ENCODE results near the gene ATP8B3. TPM values are rescaled to one million over a fixed set of nuclear protein-coding genes. Genes with fewer than 3 reads are reported as not detected.

Gene ATP8B3
- total and polyA plus RNA-seq, 2 of the 13 experiments (the other 11 are each of a cell fraction or from before 2014, with no cell fraction given), result 2.6 to 5.9 TPM

GRCh38 chr19:1845642-1846041 is 33.6 kb upstream of the ATP8B3 start:
- FAIRE-seq (no peak), DNase-seq (ENCODE audit: low spot score) (no peak), ATAC-seq (no peak)
- no peak overlapping the region for H3K4me3 ChIP-seq (replicated peaks in 1 of 3; ENCODE audit: insufficient read depth in 1 of 3, low read depth in 2 of 3, low read length in 3 of 3)
- BruUV-seq (replicated peaks), result no TSS peak
- H3K4me1 ChIP-seq (ENCODE audit: insufficient read depth, low read length), result peaks cover 44% of the 10 kb centered on the region
- ChIA-PET POLR2A (interaction anchor here (0.6 to 2.3 kb wide), 3 partner anchors 8 to 151 kb away, joined by 3 to 7 read pairs (median 4); no protein-coding TSS in a partner anchor), CTCF (ENCODE audit: low intra/inter-chr PET ratio, low total read pairs) (no interaction called here)
- 98% methylated on average over 7 of the region's 11 CpGs for WGBS (ENCODE audit: low lambda C conversion rate)
- H3K27ac ChIP-seq (ENCODE audit: extremely low read length, insufficient read depth, low read length), result no peak overlapping the region
- H3K27me3 ChIP-seq (ENCODE audit: control insufficient read depth in 1 of 2, insufficient read depth in 2 of 2, low read length in 2 of 2), result no peaks in the 10 kb centered on the region; a peak in 1 of 5 replicates
- no peaks in the 10 kb centered on the region for H3K9me3 ChIP-seq (ENCODE audit: low read length)
- no peak overlapping the region for H2AFZ ChIP-seq (ENCODE audit: low read length)
- peaks cover 61% of the 10 kb centered on the region for H3K79me2 ChIP-seq (ENCODE audit: insufficient read depth, low read length)
- peaks cover 2 to 19% of the 10 kb centered on the region in 2 experiments; a peak in 2 of 5 replicates for H3K36me3 ChIP-seq (replicated peaks in 1 of 2; ENCODE audit: control insufficient read depth in 1 of 2, insufficient read depth in 2 of 2, low read length in 2 of 2)
- no peak overlapping the region for H3K9ac ChIP-seq (ENCODE audit: insufficient read depth, low read depth, low read length)
- no peak overlapping the region for H3K4me2 ChIP-seq (ENCODE audit: low read depth, low read length)
- intact Hi-C loops (cut with micrococcal nuclease; ENCODE audit: unreplicated experiment), result no loop called here
- TF ChIP-seq ZBTB33 (CRISPR knock-in tag; IDR thresholded peaks at IDR 0.05) (peak; percentile 78), ZBTB38 (CRISPR knock-in tag; IDR thresholded peaks at IDR 0.05) (peak; percentile 29; the same call in 1 of the 2 replicates), ZBTB49 (CRISPR knock-in tag; IDR thresholded peaks at IDR 0.05; ENCODE audit: borderline replicate concordance) (no peak)
- in situ Hi-C loops (cut with HindIII; ENCODE audit: extremely low pct_ligation_motif_present, low pct_unique_long_range_greater_than_20kb), result no loop called here
- H4K20me1 ChIP-seq (ENCODE audit: insufficient read depth, low read length), result peaks cover 25% of the 10 kb centered on the region; the same call in 1 of the 2 replicates
